Measurements from ENCODE around the gene KIF21B. TPM values are rescaled to one million over a fixed set of nuclear protein-coding genes. Genes with fewer than 3 reads are reported as not detected.

Gene KIF21B
- total RNA-seq, 1 experiment from 2014 or later: 2.6 TPM

DNA sequence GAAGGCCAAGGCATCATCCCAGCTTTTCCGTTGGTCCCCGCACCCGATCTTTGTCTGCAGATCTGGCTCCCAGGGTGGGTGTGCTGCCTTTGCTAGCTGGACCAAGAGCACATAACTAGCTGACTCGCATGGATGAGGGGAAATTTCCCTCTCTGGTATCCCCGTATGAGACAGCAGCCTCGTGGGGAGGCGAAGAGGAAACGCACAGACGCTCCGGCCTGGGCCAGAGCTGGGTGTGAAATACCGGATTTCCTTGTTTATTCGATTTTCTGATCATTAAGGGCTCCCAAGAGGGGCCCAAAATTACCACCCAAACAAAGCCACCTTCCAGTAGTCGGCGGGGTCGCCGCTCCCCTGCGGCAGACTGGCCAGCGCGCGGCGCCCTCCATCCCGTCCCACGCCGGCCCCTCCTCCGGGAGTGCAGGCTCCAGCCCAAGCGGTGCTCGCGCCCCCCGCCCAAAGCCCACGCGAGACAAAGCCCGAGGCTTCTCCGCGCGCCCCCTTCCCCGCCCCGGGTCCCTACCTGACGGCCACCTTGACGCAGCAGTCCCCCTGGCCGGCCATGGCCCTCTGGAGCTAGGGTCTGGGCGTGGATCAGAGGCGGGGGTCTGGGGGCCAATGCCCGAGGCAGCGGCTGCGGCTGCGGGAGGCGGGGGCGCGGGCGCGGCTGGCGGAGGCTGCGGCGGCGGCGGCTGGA lies 546 bp downstream of the KIF21B start:
- peak overlapping the region; percentile 66 for H3K4me3 Mint-ChIP-seq (ENCODE audit: unreplicated experiment)
- intact Hi-C loops (cut with micrococcal nuclease; ENCODE audit: unreplicated experiment): loop anchor here (5.0 kb wide), 2 partner anchors 46 to 131 kb away; partner anchors contain the start of gene INAVA
- peaks cover 21% of the 10 kb centered on the region for H3K4me1 ChIP-seq
- no peaks in the 10 kb centered on the region for H3K36me3 Mint-ChIP-seq (ENCODE audit: insufficient read depth, unreplicated experiment)
- peaks cover 3% of the 10 kb centered on the region for H3K27me3 Mint-ChIP-seq (ENCODE audit: insufficient read depth, unreplicated experiment)
- POLR2A ChIA-PET: no interaction called here
- H3K36me3 ChIP-seq (ENCODE audit: control insufficient read depth, insufficient read depth, low read length): no peaks in the 10 kb centered on the region
- TF ChIP-seq, protein P1, sequence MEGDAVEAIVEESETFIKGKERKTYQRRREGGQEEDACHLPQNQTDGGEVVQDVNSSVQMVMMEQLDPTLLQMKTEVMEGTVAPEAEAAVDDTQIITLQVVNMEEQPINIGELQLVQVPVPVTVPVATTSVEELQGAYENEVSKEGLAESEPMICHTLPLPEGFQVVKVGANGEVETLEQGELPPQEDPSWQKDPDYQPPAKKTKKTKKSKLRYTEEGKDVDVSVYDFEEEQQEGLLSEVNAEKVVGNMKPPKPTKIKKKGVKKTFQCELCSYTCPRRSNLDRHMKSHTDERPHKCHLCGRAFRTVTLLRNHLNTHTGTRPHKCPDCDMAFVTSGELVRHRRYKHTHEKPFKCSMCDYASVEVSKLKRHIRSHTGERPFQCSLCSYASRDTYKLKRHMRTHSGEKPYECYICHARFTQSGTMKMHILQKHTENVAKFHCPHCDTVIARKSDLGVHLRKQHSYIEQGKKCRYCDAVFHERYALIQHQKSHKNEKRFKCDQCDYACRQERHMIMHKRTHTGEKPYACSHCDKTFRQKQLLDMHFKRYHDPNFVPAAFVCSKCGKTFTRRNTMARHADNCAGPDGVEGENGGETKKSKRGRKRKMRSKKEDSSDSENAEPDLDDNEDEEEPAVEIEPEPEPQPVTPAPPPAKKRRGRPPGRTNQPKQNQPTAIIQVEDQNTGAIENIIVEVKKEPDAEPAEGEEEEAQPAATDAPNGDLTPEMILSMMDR (IDR thresholded peaks at IDR 0.05; ENCODE audit: insufficient read depth in 1 of 2, low read depth in 1 of 2, low read length in 1 of 2, severe bottlenecking in 1 of 2, unreplicated experiment in 1 of 2): peak in 1 of 2 experiments; percentile 12
- no peaks in the 10 kb centered on the region for H3K9me3 Mint-ChIP-seq (ENCODE audit: unreplicated experiment)
- DNase-seq: no peak
- no peaks in the 10 kb centered on the region for H3K9me3 ChIP-seq
- H3K27ac Mint-ChIP-seq (ENCODE audit: unreplicated experiment): no peak overlapping the region
- peaks cover 25% of the 10 kb centered on the region for H3K4me1 Mint-ChIP-seq (ENCODE audit: low read depth, unreplicated experiment)
- peak overlapping the region; percentile 63 for H3K4me3 ChIP-seq (ENCODE audit: low read depth, low read length)
- CTCF ChIA-PET: interaction anchor here (0.7 kb wide), 1 partner anchor 338 kb away, joined by 13 read pairs; no protein-coding TSS in a partner anchor
- H3K27me3 ChIP-seq (replicated peaks; ENCODE audit: control insufficient read depth, insufficient read depth, low read length): no peaks in the 10 kb centered on the region; the same call in 1 of the 2 replicates
- BruUV-seq (replicated peaks): no TSS peak

DNA sequence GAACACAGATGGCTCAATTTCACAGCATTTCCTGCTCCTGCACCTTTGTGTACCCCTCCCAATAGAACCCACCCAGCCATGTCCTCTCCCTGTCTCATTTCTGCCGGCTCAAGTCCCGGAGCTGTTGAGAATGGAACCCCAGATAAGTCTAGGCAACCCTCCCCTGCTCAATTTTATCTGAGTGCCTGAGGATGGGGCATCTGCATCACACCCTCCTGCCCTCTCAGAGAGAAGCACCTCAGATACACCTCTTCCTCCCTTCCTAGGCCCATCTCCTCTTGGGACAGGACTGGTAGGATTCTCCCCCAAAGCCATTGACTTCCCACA lies 1.1 kb downstream of the KIF21B start:
- Mint-ChIP-seq H3K9me3 (ENCODE audit: unreplicated experiment) (no peaks in the 10 kb centered on the region), H3K36me3 (ENCODE audit: insufficient read depth, unreplicated experiment) (no peaks in the 10 kb centered on the region), H3K4me1 (ENCODE audit: low read depth, unreplicated experiment) (peaks cover 25% of the 10 kb centered on the region), H3K27ac (ENCODE audit: unreplicated experiment) (no peak overlapping the region), H3K27me3 (ENCODE audit: insufficient read depth, unreplicated experiment) (peaks cover 3% of the 10 kb centered on the region), H3K4me3 (ENCODE audit: unreplicated experiment) (peak overlapping the region; percentile 66)
- H3K4me3 ChIP-seq (ENCODE audit: low read depth, low read length): no peak overlapping the region
- no peaks in the 10 kb centered on the region for H3K9me3 ChIP-seq
- no peak for DNase-seq
- BruUV-seq (replicated peaks): no TSS peak
- peaks cover 21% of the 10 kb centered on the region for H3K4me1 ChIP-seq
- TF ChIP-seq, protein P1 (IDR thresholded peaks at IDR 0.05; ENCODE audit: insufficient read depth in 1 of 2, low read depth in 1 of 2, low read length in 1 of 2, severe bottlenecking in 1 of 2, unreplicated experiment in 1 of 2): no peak
- intact Hi-C loops (cut with micrococcal nuclease; ENCODE audit: unreplicated experiment): loop anchor here (5.0 kb wide), 2 partner anchors 45 to 130 kb away; partner anchors contain the start of gene INAVA
- no peaks in the 10 kb centered on the region; the same call in 1 of the 2 replicates for H3K27me3 ChIP-seq (replicated peaks; ENCODE audit: control insufficient read depth, insufficient read depth, low read length)
- no peaks in the 10 kb centered on the region for H3K36me3 ChIP-seq (ENCODE audit: control insufficient read depth, insufficient read depth, low read length)
- ChIA-PET POLR2A (no interaction called here), CTCF (no interaction called here)

DNA sequence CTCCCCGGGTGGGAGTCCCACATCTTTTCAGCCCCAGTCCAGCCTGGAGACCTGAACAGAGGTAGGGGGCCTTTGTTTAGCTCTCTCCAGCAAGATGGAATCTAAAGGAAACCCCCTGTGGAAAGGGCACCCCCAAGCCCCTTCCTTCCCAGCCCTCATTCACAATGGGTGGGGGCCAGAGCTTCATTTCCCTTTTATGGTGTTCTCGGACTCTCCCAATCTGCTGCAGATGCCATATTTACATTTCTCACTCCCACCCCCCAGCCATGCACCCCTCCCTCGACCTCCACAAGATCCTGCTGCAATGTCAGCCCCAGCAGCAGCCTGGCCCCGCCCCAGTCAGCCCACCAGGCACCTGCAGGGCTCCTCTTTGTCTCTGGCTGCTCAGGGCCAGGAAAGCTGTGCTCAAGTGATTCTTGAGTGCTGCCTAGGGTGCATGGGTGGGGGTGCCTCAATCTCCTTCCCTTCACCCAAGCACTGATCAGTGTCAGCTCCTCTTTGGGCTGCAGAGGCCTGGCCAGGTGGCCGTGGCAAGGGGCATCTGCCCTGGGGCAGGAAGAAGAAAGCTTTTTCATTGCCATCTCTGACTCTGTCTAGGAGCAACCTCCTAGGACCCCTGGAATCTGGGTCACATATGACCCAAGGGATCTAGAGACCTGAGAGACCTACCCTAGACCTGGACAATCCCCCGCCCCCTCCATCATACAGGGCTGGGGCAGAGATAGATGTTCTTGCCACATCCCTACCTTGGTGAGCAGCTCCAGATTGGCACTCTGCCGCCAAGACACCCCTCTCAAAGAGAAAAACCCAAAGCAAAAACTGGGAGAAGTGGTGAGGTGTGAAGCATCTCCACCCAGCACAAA lies 1.7 kb downstream of the KIF21B start:
- H3K9me3 Mint-ChIP-seq (ENCODE audit: unreplicated experiment): no peaks in the 10 kb centered on the region
- no peak overlapping the region for H3K27ac Mint-ChIP-seq (ENCODE audit: unreplicated experiment)
- peaks cover 25% of the 10 kb centered on the region for H3K4me1 Mint-ChIP-seq (ENCODE audit: low read depth, unreplicated experiment)
- CTCF ChIA-PET: interaction anchor here (0.5 to 1.4 kb wide), 4 partner anchors 17 to 916 kb away, joined by 3 to 5 read pairs (median 3); no protein-coding TSS in a partner anchor
- intact Hi-C loops (cut with micrococcal nuclease; ENCODE audit: unreplicated experiment): loop anchor here (5.0 kb wide), 2 partner anchors 45 to 130 kb away; partner anchors contain the start of gene INAVA
- H3K9me3 ChIP-seq: no peaks in the 10 kb centered on the region
- no peaks in the 10 kb centered on the region for H3K36me3 ChIP-seq (ENCODE audit: control insufficient read depth, insufficient read depth, low read length)
- H3K27me3 Mint-ChIP-seq (ENCODE audit: insufficient read depth, unreplicated experiment): peaks cover 3% of the 10 kb centered on the region
- no peak for DNase-seq
- no peaks in the 10 kb centered on the region for H3K36me3 Mint-ChIP-seq (ENCODE audit: insufficient read depth, unreplicated experiment)
- no peak overlapping the region for H3K4me3 ChIP-seq (ENCODE audit: low read depth, low read length)
- POLR2A ChIA-PET: interaction anchor here (0.6 kb wide), 1 partner anchor 9 kb away, joined by 3 read pairs; no protein-coding TSS in a partner anchor
- BruUV-seq (replicated peaks): no TSS peak
- TF ChIP-seq, protein P1 (IDR thresholded peaks at IDR 0.05; ENCODE audit: insufficient read depth in 1 of 2, low read depth in 1 of 2, low read length in 1 of 2, severe bottlenecking in 1 of 2, unreplicated experiment in 1 of 2): no peak
- no peaks in the 10 kb centered on the region; the same call in 1 of the 2 replicates for H3K27me3 ChIP-seq (replicated peaks; ENCODE audit: control insufficient read depth, insufficient read depth, low read length)
- no peak overlapping the region for H3K4me3 Mint-ChIP-seq (ENCODE audit: unreplicated experiment)
- H3K4me1 ChIP-seq: peaks cover 21% of the 10 kb centered on the region
